AG09319 (cell line): Measurements from ENCODE around the gene CTCF.

Experiments
- DNase-seq: peaks from one replicate; pipeline ENCODE4 v3.0.0-alpha.2; 2010; ENCODE audit warnings: low read depth; ENCODE audit errors: extremely low read depth
- CTCF ChIP-seq: IDR thresholded peaks from 2 replicates; pipeline ENCODE4 v1.5.1; 2011; ENCODE audit warnings: low read depth, mild to moderate bottlenecking, inconsistent platforms, low read length, moderate library complexity

CTCF gene

GRCh38 chr16:67579686-67580085 is 17.4 kb downstream of the CTCF start:
- TF ChIP-seq CTCF, result no peak
- no peak for DNase-seq

- TF ChIP-seq CTCF, result no peak
- DNase-seq, result no peak
Measured at GRCh38 chr16:67580202-67580601, 17.9 kb downstream of the CTCF start.

GRCh38 chr16:67593288-67593687 is 31.0 kb downstream of the CTCF start:
- no peak for TF ChIP-seq CTCF
- DNase-seq, result no peak

GRCh38 chr16:67593701-67594100 is 31.4 kb downstream of the CTCF start:
- TF ChIP-seq CTCF, result no peak
- DNase-seq, result no peak

GRCh38 chr16:67594256-67594915 is 32.1 kb downstream of the CTCF start:
- no peak for TF ChIP-seq CTCF
- DNase-seq, result no peak

- DNase-seq, result no peak
- no peak for TF ChIP-seq CTCF
Measured at GRCh38 chr16:67594956-67595355, 32.6 kb downstream of the CTCF start.

GRCh38 chr16:67598527-67598926 is 36.2 kb downstream of the CTCF start:
- DNase-seq, result peak; percentile 36
- no peak for TF ChIP-seq CTCF
